Right lobe of liver (tissue), 6 donors: ENCODE results near the gene LACTBL1. TPM values are rescaled to one million over a fixed set of nuclear protein-coding genes. Genes with fewer than 3 reads are reported as not detected.

Experiments used
- ATAC-seq, 4 donors: fragments of 200-7000 bp; cut with Tn5 transposase; one replicate each; pipeline ENCODE4 v1.9.1; 2020; ENCODE audit warnings: mild to moderate bottlenecking in 4 of 4, moderate library complexity in 4 of 4
- DNase-seq, 3 donors: peaks; one replicate each; pipeline ENCODE4 v3.0.0-alpha.2; 2020
- H3K27ac ChIP-seq, 3 donors: fragments of 200-600 bp; one replicate each; pipeline ENCODE4 v1.8.0; 2022
- H3K27me3 ChIP-seq, 2 donors: fragments of 200-600 bp; one replicate each; pipeline ENCODE4 v1.8.0; 2022
- H3K36me3 ChIP-seq, 4 donors: fragments of 200-600 bp; sonication (generic) in 1 of 4; one replicate each; pipeline versions ENCODE4 v1.5.1 to v1.8.0; 2017 to 2022; ENCODE audit warnings: control low read depth in 1 of 4
- H3K4me1 ChIP-seq, 4 donors: fragments of 200-600 bp; sonication (generic) in 1 of 4; one replicate each; pipeline versions ENCODE4 v1.5.1 to v1.8.0; 2017 to 2022; ENCODE audit warnings: control low read depth in 1 of 4
- H3K4me3 ChIP-seq, 3 donors: fragments of 200-600 bp; one replicate each; pipeline ENCODE4 v1.8.0; 2022
- H3K9me3 ChIP-seq, 4 donors: fragments of 200-600 bp; sonication (generic) in 1 of 4; one replicate each; pipeline versions ENCODE4 v1.5.1 to v1.8.0; 2017 to 2022; ENCODE audit warnings: control low read depth in 1 of 4
- CTCF ChIP-seq, 4 donors: fragments of 200-600 bp in 3 of 4; fragments of 450-650 bp in 1 of 4; IDR thresholded peaks; one replicate each; pipeline versions ENCODE4 v1.5.1 to v1.8.0; 2016 to 2022; ENCODE audit warnings: antibody characterized with exemption in 4 of 4, mild to moderate bottlenecking in 2 of 4
- POLR2A ChIP-seq: fragments of 450-650 bp; IDR thresholded peaks from one replicate; pipeline ENCODE4 v1.6.1; 2017; ENCODE audit warnings: antibody characterized with exemption, mild to moderate bottlenecking
- WGBS: methylation state at CpG from one replicate; pipeline ENCODE4 v1.1.6; 2018; ENCODE audit warnings: low coverage, low lambda C conversion rate; ENCODE audit not compliant: insufficient coverage; ENCODE audit errors: missing lambda C conversion rate; 5-methylcytosine and 5-hydroxymethylcytosine counted together
- intact Hi-C, 2 donors: fragments of 100-400 bp; cut with DNase I; formaldehyde crosslinking; loops; one replicate each; pipeline versions ENCODE4 v1.11.2 to v1.14.1; 2022
- total RNA-seq, 6 experiments: library from RNA; depleted of rRNA in 2 of 6; stranded (reverse); fragments of >200 nt in 2 of 6; fragmentation: NEBNext Ultra II Directional in 3 of 6; extraction: Animal tissue kit (Norgen Biotek cat#: 25700) in 3 of 6; gene quantifications; one replicate each; pipeline versions ENCODE4 v1.1.0 to v1.2.4, GENCODE V29; 2016 to 2023
- donor health status: DM: no; HTN: yes; CAD: no.
- donor health status: DM: no; HTN: no; CAD: no.
- donor health status: DM: no; HTN: no; CAD: no.
- donor health status: DM: no; HTN: yes; CAD: no.
- donor health status: DM: no; HTN: yes; CAD: no.

The LACTBL1 gene
- total RNA-seq, 6 experiments from 2014 or later, result not detected

DNA sequence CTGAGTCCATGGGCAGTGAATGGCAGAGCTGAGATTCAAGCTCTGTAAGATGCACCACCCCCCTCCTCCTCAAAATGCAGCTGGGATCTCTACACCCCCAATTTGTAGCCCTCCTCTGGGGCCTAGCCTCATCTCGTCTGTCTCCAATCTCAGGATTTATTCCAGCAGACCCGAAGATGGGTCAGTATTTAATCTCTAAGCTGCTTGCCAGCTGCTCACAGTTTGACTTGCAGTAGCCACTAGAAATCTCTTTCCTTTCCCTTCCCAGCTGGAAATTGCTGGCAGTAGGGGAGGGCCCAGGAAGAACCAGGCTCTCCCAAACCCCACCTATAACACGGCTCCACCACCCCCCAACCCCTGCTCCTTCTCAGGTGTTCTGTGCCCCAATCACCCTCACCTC, 1.5 kb downstream of the LACTBL1 start:
- no peak overlapping the region for H3K27ac ChIP-seq
- no peaks in the 10 kb centered on the region for H3K4me1 ChIP-seq
- H3K9me3 ChIP-seq, result no peaks in the 10 kb centered on the region
- 62% methylated on average over 3 of the region's 3 CpGs for WGBS
- H3K4me3 ChIP-seq, result no peak overlapping the region
- no peaks in the 10 kb centered on the region for H3K27me3 ChIP-seq
- ATAC-seq (no peak), DNase-seq (no peak)
- no peaks in the 10 kb centered on the region for H3K36me3 ChIP-seq
- intact Hi-C loops, result loop anchor here in 1 of 2 donors (10.0 kb wide), 1 partner anchor 214 kb away; no protein-coding TSS in a partner anchor
- no peak for TF ChIP-seq CTCF (IDR thresholded peaks at IDR 0.05)
- no peak for TF ChIP-seq POLR2A

- no peaks in the 10 kb centered on the region for H3K9me3 ChIP-seq
- intact Hi-C loops, result loop anchor here in 1 of 2 donors (10.0 kb wide), 1 partner anchor 215 kb away; no protein-coding TSS in a partner anchor
- no peak for DNase-seq
- no peaks in the 10 kb centered on the region for H3K36me3 ChIP-seq
- H3K4me3 ChIP-seq, result no peak overlapping the region
- WGBS, result 69% methylated on average over 2 of the region's 2 CpGs
- no peak overlapping the region for H3K27ac ChIP-seq
- ATAC-seq, result no peak
- TF ChIP-seq CTCF (IDR thresholded peaks at IDR 0.05) (no peak), POLR2A (no peak)
- no peaks in the 10 kb centered on the region for H3K27me3 ChIP-seq
- H3K4me1 ChIP-seq, result no peaks in the 10 kb centered on the region
These were observed 2.6 kb downstream of the LACTBL1 start for GRCh38 chr1:22970096-22970495.

DNA sequence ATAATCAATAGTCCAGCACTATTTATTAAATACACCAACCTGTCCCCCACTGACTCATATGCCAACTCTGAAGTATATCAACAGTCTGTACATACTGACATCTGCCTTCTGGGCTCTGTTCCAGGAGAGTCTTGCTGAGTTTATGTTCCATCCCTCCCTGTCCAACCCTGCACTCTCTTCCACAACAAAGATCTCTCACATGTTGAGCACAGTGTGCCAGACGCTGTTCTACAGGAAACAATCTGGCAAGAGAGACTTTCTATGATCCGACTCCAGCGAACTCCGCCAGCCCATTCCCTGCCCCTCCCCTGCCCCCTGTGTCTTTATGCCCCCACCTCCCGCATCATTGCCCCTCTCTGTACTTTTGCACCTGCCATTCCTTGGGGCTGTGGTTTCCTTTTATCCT, 3.4 kb downstream of the LACTBL1 start:
- H3K4me3 ChIP-seq, result no peak overlapping the region
- ATAC-seq (no peak), DNase-seq (peak in 1 of 3 donors; percentile 3)
- H3K27ac ChIP-seq, result no peak overlapping the region
- H3K36me3 ChIP-seq, result no peaks in the 10 kb centered on the region
- intact Hi-C loops, result no loop called here
- no peaks in the 10 kb centered on the region for H3K9me3 ChIP-seq
- no peaks in the 10 kb centered on the region for H3K4me1 ChIP-seq
- no peaks in the 10 kb centered on the region for H3K27me3 ChIP-seq
- 22% methylated on average over 5 of the region's 5 CpGs for WGBS
- TF ChIP-seq CTCF (IDR thresholded peaks at IDR 0.05), result no peak
- TF ChIP-seq POLR2A, result no peak

DNA sequence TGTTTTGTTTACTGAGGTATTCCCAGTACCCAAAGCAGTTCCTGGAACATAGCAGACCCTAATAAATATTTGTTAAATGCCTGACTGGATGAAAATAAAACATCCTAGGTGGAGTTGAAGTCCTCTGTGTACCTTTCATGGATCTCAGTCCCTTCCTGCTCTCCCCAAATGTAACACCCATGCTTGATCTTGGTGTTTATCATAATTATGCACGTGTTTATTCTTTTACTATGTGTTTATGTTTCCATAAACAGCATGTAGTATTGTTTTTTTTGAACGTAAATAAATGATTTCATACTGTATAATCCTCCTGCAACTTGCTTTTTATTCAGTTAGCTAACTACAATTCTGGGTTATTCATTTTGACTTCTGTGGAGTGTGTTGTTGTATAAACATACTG, 4.8 kb downstream of the LACTBL1 start:
- H3K9me3 ChIP-seq, result no peaks in the 10 kb centered on the region
- no peak overlapping the region for H3K4me3 ChIP-seq
- H3K36me3 ChIP-seq, result no peaks in the 10 kb centered on the region
- no peak overlapping the region for H3K27ac ChIP-seq
- DNase-seq, result no peak
- intact Hi-C loops, result no loop called here
- no peak for TF ChIP-seq POLR2A
- TF ChIP-seq CTCF (IDR thresholded peaks at IDR 0.05), result no peak
- H3K27me3 ChIP-seq, result no peaks in the 10 kb centered on the region
- no peak for ATAC-seq
- H3K4me1 ChIP-seq, result no peaks in the 10 kb centered on the region
- WGBS, result 38% methylated on average over 2 of the region's 2 CpGs

DNA sequence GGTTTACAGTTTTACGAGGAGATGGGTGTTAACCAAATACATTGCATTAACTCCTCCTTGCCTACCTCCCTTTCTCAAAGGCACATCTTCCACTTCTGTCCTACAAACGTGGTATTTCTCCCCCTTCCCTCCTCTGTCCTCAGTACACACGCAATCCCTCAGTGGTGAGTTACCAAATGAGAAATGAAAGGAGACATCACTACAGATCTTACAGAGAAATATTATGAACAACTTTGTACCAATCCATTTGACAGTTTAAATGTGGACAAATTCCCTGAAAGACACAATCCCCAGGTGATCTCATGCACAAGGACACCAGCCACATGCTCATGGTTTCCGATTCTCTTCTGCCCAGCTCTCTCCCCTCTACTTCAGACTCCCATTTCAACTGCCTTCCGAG, 6.4 kb downstream of the LACTBL1 start:
- Histone ChIP-seq H3K4me1 (no peaks in the 10 kb centered on the region), H3K36me3 (no peaks in the 10 kb centered on the region), H3K4me3 (no peak overlapping the region), H3K27me3 (no peaks in the 10 kb centered on the region), H3K9me3 (no peaks in the 10 kb centered on the region), H3K27ac (no peak overlapping the region)
- intact Hi-C loops, result no loop called here
- 60% methylated on average over 5 of the region's 5 CpGs for WGBS
- DNase-seq (no peak), ATAC-seq (no peak)
- TF ChIP-seq CTCF (IDR thresholded peaks at IDR 0.05) (no peak), POLR2A (no peak)
